GM20000 (cell line): ENCODE data around the gene SCARB1.

ENCODE experiments used
- DNase-seq: peaks from one replicate; pipeline ENCODE4 v3.0.0; 2012; ENCODE audit warnings: low spot score
- TF ChIP-seq, protein P1 (sequence below): IDR thresholded peaks from 2 replicates; pipeline ENCODE4 v1.5.1; 2012; ENCODE audit warnings: mild to moderate bottlenecking, control low read depth; ENCODE audit errors: extremely low read depth, missing control alignments

SCARB1 gene

GRCh38 chr12:124829008-124829707 lies 34.5 kb downstream of the SCARB1 start:
- DNase-seq = no peak
- TF ChIP-seq, protein P1, sequence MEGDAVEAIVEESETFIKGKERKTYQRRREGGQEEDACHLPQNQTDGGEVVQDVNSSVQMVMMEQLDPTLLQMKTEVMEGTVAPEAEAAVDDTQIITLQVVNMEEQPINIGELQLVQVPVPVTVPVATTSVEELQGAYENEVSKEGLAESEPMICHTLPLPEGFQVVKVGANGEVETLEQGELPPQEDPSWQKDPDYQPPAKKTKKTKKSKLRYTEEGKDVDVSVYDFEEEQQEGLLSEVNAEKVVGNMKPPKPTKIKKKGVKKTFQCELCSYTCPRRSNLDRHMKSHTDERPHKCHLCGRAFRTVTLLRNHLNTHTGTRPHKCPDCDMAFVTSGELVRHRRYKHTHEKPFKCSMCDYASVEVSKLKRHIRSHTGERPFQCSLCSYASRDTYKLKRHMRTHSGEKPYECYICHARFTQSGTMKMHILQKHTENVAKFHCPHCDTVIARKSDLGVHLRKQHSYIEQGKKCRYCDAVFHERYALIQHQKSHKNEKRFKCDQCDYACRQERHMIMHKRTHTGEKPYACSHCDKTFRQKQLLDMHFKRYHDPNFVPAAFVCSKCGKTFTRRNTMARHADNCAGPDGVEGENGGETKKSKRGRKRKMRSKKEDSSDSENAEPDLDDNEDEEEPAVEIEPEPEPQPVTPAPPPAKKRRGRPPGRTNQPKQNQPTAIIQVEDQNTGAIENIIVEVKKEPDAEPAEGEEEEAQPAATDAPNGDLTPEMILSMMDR = no peak

DNA sequence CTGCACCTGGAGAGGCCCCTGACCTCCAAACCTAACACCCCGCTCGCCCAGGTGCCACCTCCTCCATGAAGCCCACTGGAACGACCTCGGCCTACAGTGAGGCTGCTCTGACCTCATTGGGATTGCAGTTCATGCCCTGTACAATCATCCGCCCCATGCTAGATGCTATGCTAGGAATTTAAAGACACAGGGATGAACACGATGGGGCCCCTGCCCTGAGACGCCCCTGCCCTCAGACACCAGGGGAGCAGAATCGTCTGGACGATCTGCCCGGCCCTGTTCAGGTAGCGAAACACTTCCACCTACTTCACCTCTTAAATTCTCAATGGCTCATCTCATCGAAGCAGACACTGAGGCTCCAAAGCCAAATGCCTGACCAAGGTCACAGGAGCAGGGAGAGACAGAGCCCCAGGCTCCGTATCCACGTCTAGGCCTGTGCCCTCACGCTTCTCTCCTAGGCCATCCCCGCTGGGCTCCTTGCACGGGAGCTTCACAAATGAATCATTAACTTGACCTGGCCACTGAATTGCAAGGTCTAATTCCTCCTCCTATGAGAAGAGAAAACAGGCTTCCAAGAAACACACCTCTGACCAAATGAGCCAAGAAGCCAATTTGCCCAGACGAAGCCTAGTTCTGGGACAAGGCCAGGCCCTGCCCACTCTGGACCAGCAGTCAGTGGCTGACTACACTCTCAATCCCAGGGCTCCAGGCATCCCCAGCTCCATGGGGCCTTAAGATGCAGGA lies 35.2 kb downstream of the SCARB1 start:
- DNase-seq = no peak
- TF ChIP-seq, protein P1 = no peak

DNA sequence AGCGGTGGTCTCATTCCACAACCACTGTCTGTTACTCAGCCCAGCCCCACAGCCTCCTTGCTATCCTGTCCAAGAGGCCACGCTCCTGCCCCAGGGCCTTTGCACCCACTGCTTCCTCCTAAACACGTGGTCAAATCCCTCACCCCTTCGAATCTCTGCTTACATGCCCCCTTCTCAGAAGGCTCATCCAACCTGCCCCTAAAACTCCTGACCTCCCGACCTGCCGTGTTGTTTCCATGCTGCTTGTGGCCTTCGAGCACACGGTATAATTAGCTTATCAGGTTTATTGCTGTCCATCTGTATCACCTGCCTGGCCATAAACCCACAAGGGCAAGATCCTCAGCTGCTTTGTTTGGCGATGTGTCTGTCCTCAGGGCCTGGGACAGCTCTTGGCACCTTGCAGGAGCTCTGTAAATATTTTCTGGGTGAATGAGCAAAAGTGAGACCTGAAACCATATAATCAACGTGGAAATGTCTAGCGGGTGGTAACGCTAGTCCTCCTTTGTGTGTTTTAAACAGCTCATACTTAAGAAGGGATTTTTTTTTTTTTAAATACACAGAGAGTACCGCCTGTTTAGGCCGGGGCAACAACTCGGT lies 36.0 kb downstream of the SCARB1 start:
- TF ChIP-seq, protein P1 = no peak
- DNase-seq = peak; percentile 66

DNA sequence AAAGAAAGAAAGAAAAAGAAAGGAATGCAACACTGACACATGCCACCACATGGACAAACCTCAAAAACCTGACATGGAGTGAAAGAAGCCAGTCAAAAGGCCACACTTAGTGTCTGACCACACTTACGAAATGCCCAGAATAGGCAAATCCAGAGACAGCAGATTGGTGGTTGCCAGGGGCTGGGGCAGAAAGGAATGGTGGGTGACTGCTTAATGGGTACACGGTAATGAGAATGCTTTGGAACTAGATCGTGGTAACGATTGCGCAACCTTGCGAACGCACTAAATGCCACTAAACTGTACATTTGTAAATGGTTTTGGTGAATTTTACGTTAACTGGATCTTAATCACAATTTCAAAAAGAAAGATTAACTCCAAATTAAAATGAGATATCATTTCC lies 39.5 kb downstream of the SCARB1 start:
- TF ChIP-seq, protein P1 = no peak
- no peak for DNase-seq

DNA sequence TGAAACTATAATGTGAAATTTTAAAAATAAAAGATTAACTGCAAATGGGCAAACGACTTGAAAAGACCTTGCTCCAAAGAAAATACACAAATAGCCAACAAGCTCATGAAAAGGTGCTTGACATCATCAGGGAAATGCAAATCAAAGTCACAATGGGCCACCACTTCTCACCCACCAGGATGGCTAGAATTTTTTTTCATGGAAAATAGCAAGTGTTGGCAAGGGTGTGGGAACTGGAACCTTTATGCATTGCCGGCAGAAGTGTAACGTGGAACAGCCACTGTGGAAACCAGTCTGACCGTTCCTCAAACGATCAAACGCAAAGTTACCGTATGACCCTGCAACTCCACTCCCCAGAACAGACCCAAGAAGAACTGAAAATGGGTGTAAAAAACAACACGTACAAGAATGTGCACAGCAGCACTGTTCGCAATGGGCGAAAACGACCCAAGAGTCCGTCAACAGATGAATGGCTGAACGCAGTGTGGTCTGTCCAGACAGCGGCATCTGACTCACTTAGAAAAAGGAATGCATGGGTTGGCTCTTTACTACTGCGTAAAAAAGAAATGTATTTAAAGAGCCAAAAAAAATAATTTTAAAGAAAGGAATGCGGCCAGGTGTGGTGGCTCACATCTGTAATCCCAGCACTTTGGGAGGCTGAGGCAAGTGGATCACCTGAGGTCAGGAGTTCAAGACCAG lies 40.2 kb downstream of the SCARB1 start:
- DNase-seq = no peak

DNA sequence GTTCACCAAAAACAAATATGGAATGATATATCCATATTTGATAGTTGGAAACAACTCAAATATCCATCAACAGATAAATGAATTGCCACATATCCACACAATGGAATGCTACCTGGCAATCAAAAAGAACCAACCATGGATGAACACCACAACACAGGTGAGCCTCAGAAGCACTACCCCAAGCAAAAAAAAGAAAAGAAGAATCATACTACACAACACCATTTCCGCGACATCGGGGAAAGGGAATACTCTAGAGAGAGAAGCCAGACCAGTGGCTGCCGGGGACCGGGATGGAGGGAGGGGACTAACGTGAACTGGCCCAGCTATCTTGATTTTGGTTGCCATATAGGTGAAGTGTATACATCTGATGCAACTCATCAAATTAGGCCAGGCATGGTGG lies 41.4 kb downstream of the SCARB1 start:
- no peak for DNase-seq

More for the DNA sequence above, 40.2 kb downstream of the SCARB1 start:
- TF ChIP-seq, protein P1 = no peak

More for the DNA sequence above, 41.4 kb downstream of the SCARB1 start:
- TF ChIP-seq, protein P1 = no peak
